HepG2 (cell line): ENCODE data around the gene BCAS3. TPM values are rescaled to one million over a fixed set of nuclear protein-coding genes. Genes with fewer than 3 reads are reported as not detected.

Experiments
- AGO2 ChIP-seq: fragments of 200-400 bp; formaldehyde crosslinking; optimal IDR thresholded peaks from 2 replicates; pipeline ENCODE3; 2017; ENCODE audit warnings: mild to moderate bottlenecking, low read depth, low read length, moderate library complexity
- GABPA ChIP-seq, 2 experiments: IDR thresholded peaks; 2 replicates each; pipeline ENCODE4 v1.6.1; 2011 to 2016; ENCODE audit warnings: low read depth in 2 of 2, low read length in 1 of 2, missing biosample characterization in 1 of 2, missing genetic modification characterization in 1 of 2
- HIVEP1 ChIP-seq: sonication (generic); formaldehyde crosslinking; IDR thresholded peaks from 2 replicates; pipeline ENCODE4 v1.4.0; 2020; ENCODE audit warnings: mild to moderate bottlenecking, missing genetic modification reagents
- HOXA3 ChIP-seq: sonication (generic); formaldehyde crosslinking; IDR thresholded peaks from 2 replicates; pipeline ENCODE4 v1.5.0; 2020; ENCODE audit warnings: missing genetic modification reagents
- JDP2 ChIP-seq: sonication (generic); formaldehyde crosslinking; IDR thresholded peaks from 2 replicates; pipeline ENCODE4 v1.8.1; 2022; ENCODE audit warnings: missing genetic modification reagents, borderline replicate concordance
- MAFK ChIP-seq, 2 experiments: IDR thresholded peaks in 1 of 2; conservative IDR thresholded peaks in 1 of 2; 2 replicates each; pipeline ENCODE4 v1.6.1; 2011; ENCODE audit warnings: improper control_type of control experiment in 2 of 2, low read length in 2 of 2
- MATR3 ChIP-seq: sonication (generic); formaldehyde crosslinking; IDR thresholded peaks from 2 replicates; pipeline ENCODE4 v1.4.0; 2020; ENCODE audit warnings: missing genetic modification reagents
- MLLT10 ChIP-seq: sonication (generic); formaldehyde crosslinking; IDR thresholded peaks from 2 replicates; pipeline ENCODE4 v1.4.0; 2020; ENCODE audit warnings: missing genetic modification reagents
- MXD4 ChIP-seq: IDR thresholded peaks from 2 replicates; pipeline ENCODE4 v1.6.1; 2016; ENCODE audit warnings: mild to moderate bottlenecking, missing biosample characterization, missing genetic modification reagents
- NFE2 ChIP-seq: sonication (generic); formaldehyde crosslinking; IDR thresholded peaks from 2 replicates; pipeline ENCODE4 v1.4.0; 2020; ENCODE audit warnings: missing genetic modification reagents
- YY1 ChIP-seq: IDR thresholded peaks from 2 replicates; pipeline ENCODE4 v1.6.1; 2011; ENCODE audit warnings: low read length, low read depth, moderate library complexity, mild to moderate bottlenecking; ENCODE audit not compliant: insufficient read depth, insufficient replicate concordance
- ZBTB7B ChIP-seq: sonication (generic); formaldehyde crosslinking; IDR thresholded peaks from 2 replicates; pipeline ENCODE4 v1.4.0; 2020; ENCODE audit warnings: missing genetic modification reagents
- ZC3H13 ChIP-seq: sonication (generic); formaldehyde crosslinking; IDR thresholded peaks from 2 replicates; pipeline ENCODE4 v1.8.1; 2023; ENCODE audit warnings: mild to moderate bottlenecking, missing genetic modification reagents, moderate library complexity
- ZFP62 ChIP-seq: sonication (generic); formaldehyde crosslinking; IDR thresholded peaks from 2 replicates; pipeline ENCODE4 v1.4.0; 2020; ENCODE audit warnings: missing genetic modification reagents
- ZNF235 ChIP-seq: sonication (generic); formaldehyde crosslinking; IDR thresholded peaks from 2 replicates; pipeline ENCODE4 v1.8.1; 2023; ENCODE audit warnings: mild to moderate bottlenecking, missing genetic modification reagents, borderline replicate concordance
- ZNF24 ChIP-seq: fragments of 450-650 bp; IDR thresholded peaks from 2 replicates; pipeline ENCODE4 v1.6.1; 2017; ENCODE audit warnings: antibody characterized with exemption, mild to moderate bottlenecking
- ZNF260 ChIP-seq: sonication (generic); formaldehyde crosslinking; IDR thresholded peaks from 2 replicates; pipeline ENCODE4 v1.4.0; 2020; ENCODE audit warnings: missing genetic modification reagents, low read depth, mild to moderate bottlenecking, borderline replicate concordance
- ZNF441 ChIP-seq: sonication (generic); formaldehyde crosslinking; IDR thresholded peaks from 2 replicates; pipeline ENCODE4 v1.7.0; 2021; ENCODE audit warnings: missing genetic modification reagents, borderline replicate concordance
- ZNF446 ChIP-seq: sonication (generic); formaldehyde crosslinking; IDR thresholded peaks from 2 replicates; pipeline ENCODE4 v1.5.0; 2020; ENCODE audit warnings: mild to moderate bottlenecking, missing genetic modification reagents
- ZNF552 ChIP-seq: sonication (generic); formaldehyde crosslinking; IDR thresholded peaks from 2 replicates; pipeline ENCODE4 v1.9.0; 2022; ENCODE audit warnings: missing genetic modification reagents, mild to moderate bottlenecking, borderline replicate concordance
- ZNF674 ChIP-seq: sonication (generic); formaldehyde crosslinking; IDR thresholded peaks from 2 replicates; pipeline ENCODE4 v1.5.0; 2020; ENCODE audit warnings: low read depth, mild to moderate bottlenecking, missing genetic modification reagents
- ZNF709 ChIP-seq: sonication (generic); formaldehyde crosslinking; IDR thresholded peaks from 2 replicates; pipeline ENCODE4 v1.5.0; 2020; ENCODE audit warnings: mild to moderate bottlenecking, missing genetic modification reagents
- ZNF781 ChIP-seq: sonication (generic); formaldehyde crosslinking; IDR thresholded peaks from 2 replicates; pipeline ENCODE4 v1.5.1; 2020; ENCODE audit warnings: borderline replicate concordance, mild to moderate bottlenecking, missing genetic modification reagents; ENCODE audit errors: not compliant biosample characterization
- polyA plus RNA-seq, 8 experiments: library from polyadenylated mRNA; depleted of rRNA in 3 of 8; stranded (reverse) in 7 of 8; unstranded in 1 of 8; fragments of >200 nt; fragmentation: Illumina TruSeq in 4 of 8; extraction: Trizol in 4 of 8; gene quantifications; 2 replicates each; pipeline versions ENCODE4 v1.2.1 to v1.2.3, GENCODE V29; 2011 to 2016; ENCODE audit warnings: low read depth in 4 of 8, missing spikeins in 1 of 8, mixed read lengths in 1 of 8; ENCODE audit not compliant: insufficient read depth in 1 of 8
- total RNA-seq, 5 experiments: library from RNA; depleted of rRNA; stranded (reverse); fragments of >200 nt; fragmentation: Illumina TruSeq; extraction: Trizol; gene quantifications; 2 replicates each; pipeline ENCODE4 v1.2.3, GENCODE V29; 2016; ENCODE audit warnings: low read depth in 1 of 5
- TF ChIP-seq, protein P1 (sequence below): sonication (generic); formaldehyde crosslinking; IDR thresholded peaks from 2 replicates; pipeline ENCODE4 v1.4.0; 2020; ENCODE audit warnings: mild to moderate bottlenecking, missing genetic modification reagents
- TF ChIP-seq, protein P2 (sequence below): sonication (generic); formaldehyde crosslinking; IDR thresholded peaks from 2 replicates; pipeline ENCODE4 v1.4.0; 2020; ENCODE audit warnings: missing genetic modification reagents
- TF ChIP-seq, protein P3 (sequence below): sonication (generic); formaldehyde crosslinking; IDR thresholded peaks from 2 replicates; pipeline ENCODE4 v1.4.0; 2020; ENCODE audit warnings: mild to moderate bottlenecking, missing genetic modification reagents
- TF ChIP-seq, protein P4 (sequence below): sonication (generic); formaldehyde crosslinking; IDR thresholded peaks from 2 replicates; pipeline ENCODE4 v1.4.0; 2020; ENCODE audit warnings: missing genetic modification reagents

Gene BCAS3
- total and polyA plus RNA-seq, 2 of the 13 experiments (the other 11 are each of a cell fraction or from before 2014, with no cell fraction given): 10.7 to 11.2 TPM

DNA sequence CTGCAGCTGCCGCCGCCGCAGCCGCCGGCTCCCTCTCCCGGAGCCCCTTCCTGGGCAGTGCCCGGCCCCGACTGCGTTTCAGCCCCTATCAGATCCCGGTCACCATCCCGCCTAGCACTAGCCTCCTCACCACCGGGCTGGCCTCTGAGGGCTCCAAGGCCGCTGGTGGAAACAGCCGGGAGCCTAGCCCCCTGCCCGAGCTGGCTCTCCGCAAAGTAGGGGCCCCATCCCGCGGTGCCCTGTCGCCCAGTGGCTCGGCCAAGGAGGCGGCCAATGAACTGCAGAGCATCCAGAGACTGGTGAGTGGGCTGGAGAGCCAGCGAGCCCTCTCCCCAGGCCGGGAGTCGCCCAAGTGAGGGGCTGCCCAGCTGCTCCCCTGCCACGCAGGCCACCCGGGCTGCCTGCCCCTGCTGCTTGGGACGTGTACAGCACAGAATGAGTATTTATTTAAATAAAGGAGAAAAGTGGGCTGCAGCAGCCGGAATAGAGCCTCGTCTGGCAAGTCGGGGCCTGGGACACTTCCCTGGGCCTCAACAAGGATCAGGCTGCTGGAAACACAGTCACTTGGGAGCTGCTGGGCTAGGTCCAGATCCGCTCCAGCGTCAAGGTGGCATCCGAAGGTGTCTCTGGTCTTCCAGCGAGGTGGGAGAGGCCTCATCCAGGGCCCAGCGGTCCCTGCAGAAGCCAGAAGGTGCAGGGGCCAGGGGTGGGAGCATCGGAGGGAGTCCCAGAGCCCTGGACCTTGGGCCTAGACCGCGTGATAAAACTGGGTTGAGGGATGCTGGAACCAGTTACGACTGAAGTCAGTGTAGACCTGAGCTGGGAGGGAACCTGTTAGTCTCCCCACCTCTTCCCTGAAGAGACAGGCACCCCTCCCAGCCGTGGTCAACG, 730.7 kb downstream of the BCAS3 start (continued):
- no peak for TF ChIP-seq ZNF781 (CRISPR knock-in tag)
- TF ChIP-seq ZNF709 (CRISPR knock-in tag): no peak
- TF ChIP-seq ZNF446 (CRISPR knock-in tag): no peak
- no peak for TF ChIP-seq GABPA (IDR thresholded peaks at IDR 0.05; ENCODE audit: low read depth, low read length)
- TF ChIP-seq GABPA (CRISPR knock-in tag; IDR thresholded peaks at IDR 0.05; ENCODE audit: low read depth): no peak
- no peak for TF ChIP-seq NFE2 (CRISPR knock-in tag)
- TF ChIP-seq, protein P1, sequence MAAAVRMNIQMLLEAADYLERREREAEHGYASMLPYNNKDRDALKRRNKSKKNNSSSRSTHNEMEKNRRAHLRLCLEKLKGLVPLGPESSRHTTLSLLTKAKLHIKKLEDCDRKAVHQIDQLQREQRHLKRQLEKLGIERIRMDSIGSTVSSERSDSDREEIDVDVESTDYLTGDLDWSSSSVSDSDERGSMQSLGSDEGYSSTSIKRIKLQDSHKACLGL (CRISPR knock-in tag): 0 out of 2 replicates have a peak, but pooled peaks have one; percentile 14
- 0 out of 2 replicates have a peak, but pooled peaks have one; percentile 7 for TF ChIP-seq ZBTB7B
- no peak for TF ChIP-seq ZNF674 (CRISPR knock-in tag)
- TF ChIP-seq, protein P2, sequence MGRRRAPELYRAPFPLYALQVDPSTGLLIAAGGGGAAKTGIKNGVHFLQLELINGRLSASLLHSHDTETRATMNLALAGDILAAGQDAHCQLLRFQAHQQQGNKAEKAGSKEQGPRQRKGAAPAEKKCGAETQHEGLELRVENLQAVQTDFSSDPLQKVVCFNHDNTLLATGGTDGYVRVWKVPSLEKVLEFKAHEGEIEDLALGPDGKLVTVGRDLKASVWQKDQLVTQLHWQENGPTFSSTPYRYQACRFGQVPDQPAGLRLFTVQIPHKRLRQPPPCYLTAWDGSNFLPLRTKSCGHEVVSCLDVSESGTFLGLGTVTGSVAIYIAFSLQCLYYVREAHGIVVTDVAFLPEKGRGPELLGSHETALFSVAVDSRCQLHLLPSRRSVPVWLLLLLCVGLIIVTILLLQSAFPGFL (CRISPR knock-in tag): no peak
- no peak; the same call in 1 of the 2 replicates for TF ChIP-seq ZNF441 (CRISPR knock-in tag)
- 0 out of 2 replicates have a peak, but pooled peaks have one; percentile 50 for TF ChIP-seq ZC3H13
- no peak for TF ChIP-seq ZNF260
- TF ChIP-seq, protein P3, sequence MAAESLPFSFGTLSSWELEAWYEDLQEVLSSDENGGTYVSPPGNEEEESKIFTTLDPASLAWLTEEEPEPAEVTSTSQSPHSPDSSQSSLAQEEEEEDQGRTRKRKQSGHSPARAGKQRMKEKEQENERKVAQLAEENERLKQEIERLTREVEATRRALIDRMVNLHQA (CRISPR knock-in tag): no peak
- TF ChIP-seq HOXA3 (CRISPR knock-in tag): 0 out of 2 replicates have a peak, but pooled peaks have one; percentile 7
- no peak for TF ChIP-seq MAFK (conservative IDR thresholded peaks at IDR 0.05 in 1 of 2, IDR thresholded peaks at IDR 0.05 in 1 of 2; ENCODE audit: low read length in 2 of 2)
- TF ChIP-seq, protein P4, sequence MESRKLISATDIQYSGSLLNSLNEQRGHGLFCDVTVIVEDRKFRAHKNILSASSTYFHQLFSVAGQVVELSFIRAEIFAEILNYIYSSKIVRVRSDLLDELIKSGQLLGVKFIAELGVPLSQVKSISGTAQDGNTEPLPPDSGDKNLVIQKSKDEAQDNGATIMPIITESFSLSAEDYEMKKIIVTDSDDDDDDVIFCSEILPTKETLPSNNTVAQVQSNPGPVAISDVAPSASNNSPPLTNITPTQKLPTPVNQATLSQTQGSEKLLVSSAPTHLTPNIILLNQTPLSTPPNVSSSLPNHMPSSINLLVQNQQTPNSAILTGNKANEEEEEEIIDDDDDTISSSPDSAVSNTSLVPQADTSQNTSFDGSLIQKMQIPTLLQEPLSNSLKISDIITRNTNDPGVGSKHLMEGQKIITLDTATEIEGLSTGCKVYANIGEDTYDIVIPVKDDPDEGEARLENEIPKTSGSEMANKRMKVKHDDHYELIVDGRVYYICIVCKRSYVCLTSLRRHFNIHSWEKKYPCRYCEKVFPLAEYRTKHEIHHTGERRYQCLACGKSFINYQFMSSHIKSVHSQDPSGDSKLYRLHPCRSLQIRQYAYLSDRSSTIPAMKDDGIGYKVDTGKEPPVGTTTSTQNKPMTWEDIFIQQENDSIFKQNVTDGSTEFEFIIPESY (CRISPR knock-in tag): peak; percentile 33; the same call in 1 of the 2 replicates
- no peak for TF ChIP-seq JDP2 (CRISPR knock-in tag)
- no peak for TF ChIP-seq ZNF552 (CRISPR knock-in tag)
- no peak for TF ChIP-seq ZNF24
- TF ChIP-seq HIVEP1 (CRISPR knock-in tag): 0 out of 2 replicates have a peak, but pooled peaks have one; percentile 17
- no peak for TF ChIP-seq ZNF235 (CRISPR knock-in tag)
- TF ChIP-seq ZFP62 (CRISPR knock-in tag): no peak
- TF ChIP-seq MXD4 (CRISPR knock-in tag): no peak
- no peak for TF ChIP-seq MLLT10 (CRISPR knock-in tag)
- peak; percentile 97 for TF ChIP-seq AGO2
- no peak for TF ChIP-seq YY1
- TF ChIP-seq MATR3: no peak
